ENCODE data around the gene GIPC1.

Gene GIPC1

GRCh38 chr19:14540741-14541525 is 45.0 kb upstream of the GIPC1 start:
- no peak overlapping the region for H3K4me3 ChIP-seq (ENCODE audit: low read depth, low read length)
- DNase-seq (ENCODE audit: low read depth): no peak
- TF ChIP-seq, protein P1, sequence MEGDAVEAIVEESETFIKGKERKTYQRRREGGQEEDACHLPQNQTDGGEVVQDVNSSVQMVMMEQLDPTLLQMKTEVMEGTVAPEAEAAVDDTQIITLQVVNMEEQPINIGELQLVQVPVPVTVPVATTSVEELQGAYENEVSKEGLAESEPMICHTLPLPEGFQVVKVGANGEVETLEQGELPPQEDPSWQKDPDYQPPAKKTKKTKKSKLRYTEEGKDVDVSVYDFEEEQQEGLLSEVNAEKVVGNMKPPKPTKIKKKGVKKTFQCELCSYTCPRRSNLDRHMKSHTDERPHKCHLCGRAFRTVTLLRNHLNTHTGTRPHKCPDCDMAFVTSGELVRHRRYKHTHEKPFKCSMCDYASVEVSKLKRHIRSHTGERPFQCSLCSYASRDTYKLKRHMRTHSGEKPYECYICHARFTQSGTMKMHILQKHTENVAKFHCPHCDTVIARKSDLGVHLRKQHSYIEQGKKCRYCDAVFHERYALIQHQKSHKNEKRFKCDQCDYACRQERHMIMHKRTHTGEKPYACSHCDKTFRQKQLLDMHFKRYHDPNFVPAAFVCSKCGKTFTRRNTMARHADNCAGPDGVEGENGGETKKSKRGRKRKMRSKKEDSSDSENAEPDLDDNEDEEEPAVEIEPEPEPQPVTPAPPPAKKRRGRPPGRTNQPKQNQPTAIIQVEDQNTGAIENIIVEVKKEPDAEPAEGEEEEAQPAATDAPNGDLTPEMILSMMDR (IDR thresholded peaks at IDR 0.05; ENCODE audit: insufficient read depth, low read depth, low read length, missing control alignments): no peak

DNA sequence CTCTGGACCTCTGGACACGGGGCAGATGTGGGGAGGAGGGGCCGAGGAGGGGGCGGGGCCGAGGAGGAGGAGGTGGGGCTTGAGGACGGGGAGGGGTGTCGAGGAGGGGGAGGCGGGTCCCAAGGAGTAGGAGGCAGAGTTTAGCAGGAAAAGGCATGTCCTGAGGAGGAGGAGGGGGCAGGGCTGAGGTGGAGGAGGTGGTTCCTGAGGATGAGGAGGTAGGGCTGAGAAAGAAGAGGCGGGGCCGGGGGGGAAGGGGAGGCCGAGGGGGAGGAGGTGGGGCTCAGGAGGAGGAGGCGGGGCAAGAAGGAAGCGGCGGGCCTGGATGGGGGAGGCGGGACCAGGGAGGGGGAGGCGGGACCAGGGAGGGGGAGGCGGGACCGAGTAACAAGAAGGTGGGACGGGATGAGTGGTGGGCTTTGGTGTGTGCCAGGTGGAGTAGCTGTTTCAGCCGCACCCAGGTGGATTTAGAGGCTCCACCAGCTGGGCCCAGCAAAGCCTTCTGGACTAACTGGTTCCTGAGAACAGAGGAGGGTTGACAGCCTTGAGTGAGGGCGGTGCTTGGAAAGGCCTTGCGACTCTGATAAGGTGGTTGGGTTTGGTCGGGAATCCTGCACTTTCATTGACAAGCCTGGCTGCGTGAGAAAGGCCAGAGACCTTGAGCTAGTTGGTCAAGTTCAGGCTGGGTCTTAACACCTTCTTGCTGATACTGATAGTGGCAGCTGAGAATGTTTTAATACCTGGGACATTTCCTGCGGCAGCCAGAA is 41.2 kb upstream of the GIPC1 start:
- peak; percentile 63 for DNase-seq (ENCODE audit: low read depth)
- H3K4me3 ChIP-seq (ENCODE audit: low read depth, low read length): no peak overlapping the region
- TF ChIP-seq, protein P1 (IDR thresholded peaks at IDR 0.05; ENCODE audit: insufficient read depth, low read depth, low read length, missing control alignments): no peak

DNA sequence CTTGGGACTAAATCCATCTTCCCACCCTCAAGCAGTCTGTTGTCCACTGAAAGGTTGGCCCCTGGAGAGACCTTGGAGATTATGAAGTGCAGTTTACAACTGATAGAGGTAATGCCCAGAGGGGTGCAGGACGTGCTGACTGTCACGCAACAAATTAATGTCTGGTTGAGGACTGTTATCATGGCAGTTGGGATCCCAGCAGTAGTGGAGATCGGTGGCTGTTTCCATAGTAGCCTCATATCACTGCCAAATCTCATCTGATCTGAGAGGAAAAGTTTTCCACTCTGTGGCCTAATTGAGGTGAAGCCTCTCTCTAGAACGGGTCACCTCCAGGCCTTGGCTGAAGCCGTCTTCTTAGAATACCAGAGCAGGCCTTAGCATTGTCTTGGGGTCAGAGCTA is 37.5 kb upstream of the GIPC1 start:
- DNase-seq (ENCODE audit: low read depth): no peak
- TF ChIP-seq, protein P1 (IDR thresholded peaks at IDR 0.05; ENCODE audit: insufficient read depth, low read depth, low read length, missing control alignments): no peak
- no peak overlapping the region for H3K4me3 ChIP-seq (ENCODE audit: low read depth, low read length)

GRCh38 chr19:14530506-14530905 is 34.6 kb upstream of the GIPC1 start:
- peak overlapping the region; percentile 86 for H3K4me3 ChIP-seq (ENCODE audit: low read depth, low read length)
- DNase-seq (ENCODE audit: low read depth): no peak
- TF ChIP-seq, protein P1 (IDR thresholded peaks at IDR 0.05; ENCODE audit: insufficient read depth, low read depth, low read length, missing control alignments): no peak

- peak overlapping the region; percentile 86 for H3K4me3 ChIP-seq (ENCODE audit: low read depth, low read length)
- TF ChIP-seq, protein P1 (IDR thresholded peaks at IDR 0.05; ENCODE audit: insufficient read depth, low read depth, low read length, missing control alignments): no peak
- DNase-seq (ENCODE audit: low read depth): peak; percentile 42
These were observed 34.0 kb upstream of the GIPC1 start for GRCh38 chr19:14530005-14530348.

GRCh38 chr19:14529254-14530004 is 33.5 kb upstream of the GIPC1 start, which contains the start of gene TECR:
Gene TECR, plus strand, starts transcription at chr19:14529594. Its CDS starts 103 bp downstream, at chr19:14529697.
- H3K4me3 ChIP-seq (ENCODE audit: low read depth, low read length): peak within 1 kb of the TSS; percentile 86
- TF ChIP-seq, protein P1 (IDR thresholded peaks at IDR 0.05; ENCODE audit: insufficient read depth, low read depth, low read length, missing control alignments): no peak

More at GRCh38 chr19:14529254-14530004, 33.5 kb upstream of the GIPC1 start, which contains the start of gene TECR:
- peak; percentile 100 for DNase-seq (ENCODE audit: low read depth)

Data from GM12865 (cell line).